NCI-H1930 (cell line): Measurements from ENCODE around the gene KRT32.
"Not testable (repeated sequence)": the region's sequence is repeated elsewhere in the genome, so short reads cannot be mapped to it uniquely, and the experiment has no call there.

ENCODE experiments used
- DNase-seq, 2 experiments: peaks; one replicate each; lab custom pipeline; 2025; lab: John Stamatoyannopoulos, UW

The KRT32 gene

DNA sequence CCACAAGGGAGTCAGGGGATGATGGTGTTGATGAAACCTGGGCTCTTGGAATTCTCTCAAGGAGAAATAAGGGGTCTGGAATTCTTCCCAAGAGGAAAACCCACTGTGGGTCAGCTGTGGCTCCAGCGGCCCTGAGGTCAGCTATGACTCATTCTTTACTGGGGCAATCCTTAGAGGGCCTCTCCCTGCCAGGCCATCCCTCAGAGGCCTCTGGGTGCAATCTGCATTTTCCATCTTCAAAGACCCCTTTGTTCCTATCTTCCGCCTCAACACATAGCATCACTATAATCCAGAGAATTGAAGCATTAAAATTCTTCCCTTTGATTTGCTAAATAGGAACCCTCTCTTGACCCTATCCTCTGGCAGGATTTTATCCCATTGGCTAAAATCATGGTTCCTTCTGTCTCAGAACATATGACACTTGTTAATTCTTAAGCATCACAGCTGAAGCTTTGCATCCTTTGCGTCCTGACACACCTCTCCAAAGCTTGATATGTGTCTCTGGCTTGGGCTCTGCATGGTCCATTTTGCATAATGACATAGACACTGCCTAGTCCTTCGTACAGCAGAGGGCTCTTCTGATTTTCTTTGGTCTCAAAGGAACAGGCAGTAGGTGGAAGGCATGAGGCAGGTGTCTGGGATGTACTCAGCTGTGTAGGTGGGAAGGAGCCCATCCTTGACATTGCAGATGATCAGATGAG, 38.4 kb downstream of the KRT32 start:
- no peak for DNase-seq

DNA sequence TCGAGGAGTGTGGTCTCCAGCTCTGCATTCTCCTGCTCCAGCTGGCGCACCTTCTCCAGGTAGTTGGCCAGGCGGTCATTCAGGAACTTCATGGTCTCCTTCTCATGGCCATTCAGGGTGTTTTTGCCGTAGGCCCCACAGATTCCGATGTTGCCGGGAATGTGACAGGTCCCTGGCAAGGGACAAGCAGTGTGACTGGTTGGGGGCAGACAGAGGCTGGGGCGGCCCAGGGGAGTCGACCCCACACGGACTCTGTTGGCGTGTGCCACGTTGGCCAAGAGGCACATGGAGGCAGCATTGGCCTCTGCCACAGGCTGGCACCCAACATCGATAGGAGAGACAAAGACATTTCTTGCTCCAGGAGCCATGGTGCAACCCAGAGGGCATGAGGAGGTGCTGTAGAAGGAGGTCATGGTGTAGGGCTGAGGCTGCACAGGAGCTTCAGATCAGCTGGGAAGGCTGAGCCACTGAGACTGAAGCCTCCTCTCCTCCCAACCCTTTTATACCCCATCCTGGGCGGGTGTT, 43.0 kb downstream of the KRT32 start, which contains the start of gene KRT37:
KRT37 (minus strand) TSS at position 475 of the 525 bp plus-strand sequence; CDS start at position 413, 62 bp downstream.
- DNase-seq, result no peak

DNA sequence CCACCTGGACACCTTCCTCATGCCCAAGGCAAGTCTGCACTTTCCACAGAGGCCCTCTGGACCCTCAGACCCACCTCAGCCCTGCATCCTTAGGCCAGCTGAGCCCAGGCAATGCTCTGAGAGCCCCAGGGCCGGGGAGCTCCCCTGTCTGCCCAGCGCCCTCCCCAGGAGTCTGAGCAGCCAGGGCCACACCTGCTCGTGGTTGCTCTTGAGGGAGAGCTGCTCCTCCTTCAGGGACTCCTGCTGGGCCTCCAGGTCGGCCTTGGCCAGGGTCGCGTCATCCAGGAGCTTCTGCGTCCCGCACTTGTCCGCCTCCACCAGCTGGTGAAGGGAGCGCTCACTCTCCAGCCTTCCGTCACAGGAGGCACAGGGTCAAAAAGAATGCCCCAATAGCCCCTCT, 44.6 kb downstream of the KRT32 start:
- DNase-seq, result not testable (repeated sequence)

DNA sequence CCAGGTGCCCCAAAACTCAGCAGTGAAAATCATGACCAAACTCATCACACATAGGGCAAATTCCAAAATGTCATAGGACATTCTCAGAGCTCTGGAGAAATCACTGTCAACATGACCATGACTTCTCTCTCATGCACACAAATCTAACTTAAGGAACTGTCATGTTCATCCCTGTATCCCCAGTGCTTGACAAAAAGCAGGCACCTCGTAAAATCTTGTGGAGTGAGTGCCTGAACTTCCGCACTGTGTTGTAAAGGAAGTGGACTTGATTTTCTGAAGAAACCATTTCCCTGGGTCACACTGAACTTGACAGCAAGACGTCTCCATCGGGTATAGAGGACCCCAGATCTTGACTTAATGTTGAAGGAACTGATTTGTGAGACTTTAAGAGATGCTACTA, 45.6 kb downstream of the KRT32 start:
- no peak for DNase-seq

DNA sequence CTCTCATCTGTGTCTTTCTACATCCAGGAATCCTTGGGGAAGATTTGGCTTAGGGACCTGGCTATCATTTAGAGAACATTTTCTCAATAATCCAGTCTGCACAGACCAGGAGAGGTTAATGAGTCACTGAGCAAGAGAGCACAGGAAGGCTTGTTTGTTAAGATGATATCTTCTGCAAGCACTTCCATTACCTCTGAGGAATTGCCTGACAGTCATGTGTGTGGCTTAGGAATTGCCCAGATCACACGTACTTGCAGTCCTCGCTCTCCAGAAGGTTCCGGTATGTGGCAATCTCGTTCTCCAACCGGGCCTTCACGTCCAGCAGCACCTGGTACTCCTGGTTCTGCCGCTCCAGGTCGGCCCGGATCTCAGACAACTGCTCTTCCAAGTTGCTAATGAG, 46.1 kb downstream of the KRT32 start:
- DNase-seq, result no peak

DNA sequence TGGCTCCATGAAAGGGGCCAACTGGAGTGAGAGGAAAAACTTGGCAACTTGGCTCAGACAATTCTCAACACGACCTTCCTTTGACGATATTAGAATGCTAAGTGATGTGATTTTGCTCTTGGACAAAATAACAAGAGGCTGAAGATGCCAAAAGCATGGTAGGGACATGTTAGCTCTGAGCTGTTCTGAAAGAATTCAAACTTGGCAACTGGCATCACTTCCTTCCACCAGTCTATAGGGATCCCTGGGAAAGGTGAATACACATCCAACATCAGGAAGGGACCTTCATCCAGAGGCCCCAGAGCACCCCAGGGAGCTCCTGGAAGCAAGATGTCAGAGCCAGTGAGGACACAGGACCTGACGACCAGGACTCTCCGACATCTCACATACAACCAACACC, 47.1 kb downstream of the KRT32 start:
- no peak for DNase-seq

DNA sequence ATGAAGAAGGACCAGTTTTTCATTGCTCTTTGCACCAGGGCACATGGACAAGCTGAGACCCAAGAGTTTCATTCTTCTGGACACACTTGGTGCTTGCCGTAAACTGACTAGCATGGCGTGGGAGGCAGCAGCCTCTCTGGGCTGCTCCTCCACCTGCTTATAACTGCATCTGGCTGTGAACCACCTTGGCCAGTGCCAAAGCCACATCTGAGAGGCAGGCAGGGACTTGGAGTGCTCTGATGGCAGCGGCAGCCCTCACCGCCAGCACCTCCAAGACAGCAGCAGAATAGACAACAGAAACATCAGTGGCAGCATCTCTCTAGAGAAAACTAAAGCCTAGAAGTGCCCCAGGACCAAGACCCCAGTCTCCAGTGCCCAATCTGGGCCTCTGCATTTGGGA, 47.5 kb downstream of the KRT32 start:
- no peak for DNase-seq

DNA sequence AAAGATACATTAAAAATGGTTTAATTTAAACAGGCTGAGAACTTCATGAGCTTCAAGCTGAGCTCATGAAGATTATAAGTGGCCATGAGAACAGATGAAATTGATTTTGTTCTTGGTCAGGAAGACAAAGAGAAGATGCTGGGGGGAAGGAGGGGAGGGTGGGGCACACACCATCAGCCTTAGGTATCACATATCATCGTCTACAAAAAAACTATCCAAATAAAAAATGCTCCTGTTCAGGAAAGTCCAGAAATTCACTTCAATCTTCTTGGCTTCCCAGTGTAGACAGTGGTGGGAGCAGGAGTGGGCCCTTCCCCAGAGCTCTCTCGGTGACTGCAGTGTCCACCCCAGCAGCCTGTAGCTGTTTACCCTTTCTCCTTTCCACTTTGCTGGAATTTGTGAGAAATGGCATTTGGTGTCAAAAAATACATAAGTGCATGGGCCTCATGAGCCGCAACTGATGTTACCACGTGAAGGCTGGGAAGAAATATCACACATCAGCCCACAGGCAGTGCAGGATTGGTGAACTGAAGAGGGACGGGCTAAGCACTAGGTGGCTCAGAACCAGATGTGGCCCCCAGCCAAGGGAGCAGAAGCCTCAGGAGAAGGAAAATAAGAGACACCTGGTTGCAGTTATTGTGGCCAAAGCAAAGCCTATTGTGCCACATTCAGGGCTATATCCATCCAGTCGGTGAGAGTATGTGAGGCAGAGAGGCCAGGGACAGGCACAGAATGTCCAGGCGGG, 48.9 kb downstream of the KRT32 start:
- DNase-seq, result no peak

DNA sequence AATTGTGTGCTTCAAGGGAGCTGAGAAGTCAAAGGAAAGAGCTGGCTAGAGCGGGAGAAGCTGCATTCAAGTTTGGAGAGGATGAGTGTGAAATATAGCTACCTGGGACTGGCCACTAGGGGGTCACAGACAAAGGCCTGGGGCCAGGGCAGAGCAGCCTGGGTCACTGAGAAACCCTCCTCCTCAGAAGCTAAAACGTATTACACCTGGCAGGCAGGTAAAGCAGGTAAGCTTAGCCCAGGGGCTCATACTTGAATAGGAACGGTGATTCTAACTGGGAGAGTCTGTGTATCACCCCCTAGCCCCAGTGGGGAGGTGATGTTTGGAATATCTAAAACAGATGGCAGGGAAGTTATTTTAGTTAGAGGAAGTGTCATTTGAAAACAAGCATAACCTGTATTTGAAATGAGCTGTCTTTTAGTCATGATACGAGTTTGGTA, 49.6 kb downstream of the KRT32 start:
- DNase-seq, result no peak

DNA sequence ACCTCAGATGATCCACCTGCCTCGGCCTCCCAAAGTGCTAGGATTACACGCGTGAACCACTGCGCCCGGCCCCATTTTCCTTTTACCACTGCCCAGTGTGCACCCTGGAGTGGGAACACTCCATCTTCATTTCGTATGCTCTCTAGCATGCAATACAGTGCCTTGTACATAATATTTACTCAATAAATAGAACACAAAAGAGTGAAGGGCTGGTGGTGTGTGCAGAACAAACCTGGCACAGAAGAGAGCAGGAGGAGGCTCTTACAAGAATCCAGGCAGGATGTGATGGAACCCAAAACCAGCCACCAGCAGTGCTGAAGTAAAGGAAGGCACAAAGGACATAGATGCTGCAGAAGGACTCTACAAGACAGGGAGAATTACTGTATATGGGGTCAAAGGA, 50.1 kb downstream of the KRT32 start:
- no peak for DNase-seq

DNA sequence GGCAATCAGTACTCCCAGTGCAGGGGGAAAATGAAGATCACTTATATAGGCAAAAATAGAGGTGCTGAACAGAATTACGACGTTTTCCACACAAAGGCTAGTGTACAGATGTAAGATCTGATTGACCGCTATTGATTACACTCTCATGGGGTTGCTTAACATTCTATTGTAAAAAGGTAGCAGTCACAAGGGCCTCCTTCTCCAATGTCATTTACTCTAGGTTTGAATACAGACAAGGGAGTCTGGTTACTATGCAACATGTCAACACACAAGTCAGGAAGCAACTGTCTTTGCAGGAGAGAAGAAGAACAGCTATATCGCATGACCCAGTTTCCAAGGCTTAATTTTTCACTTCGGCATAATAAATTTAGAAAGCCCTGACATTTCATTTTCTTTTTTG, 50.7 kb downstream of the KRT32 start:
- DNase-seq, result no peak

DNA sequence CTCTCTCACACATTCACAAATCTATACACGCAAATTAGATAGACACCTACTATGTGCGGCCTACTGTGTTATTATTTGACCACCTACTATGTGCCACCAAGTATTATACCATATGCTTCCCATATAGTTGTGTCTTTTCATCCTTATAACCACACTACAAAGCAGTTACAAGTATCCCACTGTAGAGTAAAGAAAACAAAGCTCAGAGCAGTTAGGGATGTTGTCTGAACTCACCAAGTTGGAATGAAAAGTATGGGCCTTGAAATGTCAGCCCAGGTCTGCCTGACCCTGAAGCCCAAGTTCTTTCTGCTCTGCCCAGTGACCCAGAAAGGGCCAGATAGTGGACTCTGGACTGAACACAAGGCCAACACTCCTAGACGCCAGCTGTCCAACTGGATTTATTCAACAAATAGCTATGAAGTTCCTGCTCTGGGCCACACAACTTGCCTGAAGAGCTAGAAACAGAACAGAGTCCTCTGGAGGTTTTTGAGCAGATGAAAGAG, 51.3 kb downstream of the KRT32 start:
- no peak for DNase-seq

DNA sequence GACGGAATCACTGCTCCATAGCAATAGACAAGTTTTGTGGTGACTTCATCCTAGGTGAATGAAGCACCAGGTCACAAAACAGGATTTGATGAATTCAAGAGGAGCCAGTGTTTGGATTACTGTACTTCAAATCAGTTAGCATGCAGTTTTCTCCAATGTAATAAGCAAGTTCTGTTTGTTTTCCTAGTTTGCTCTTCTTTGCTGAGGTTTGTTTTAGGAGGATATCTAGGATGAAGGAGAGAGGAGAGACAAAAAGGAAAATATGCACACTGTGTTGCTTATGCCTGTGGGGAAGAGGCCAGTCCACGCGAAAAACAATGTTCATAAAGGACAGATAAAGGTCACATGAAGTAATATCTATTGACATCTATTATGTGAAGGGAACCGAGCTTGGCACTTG, 51.8 kb downstream of the KRT32 start:
- no peak for DNase-seq

DNA sequence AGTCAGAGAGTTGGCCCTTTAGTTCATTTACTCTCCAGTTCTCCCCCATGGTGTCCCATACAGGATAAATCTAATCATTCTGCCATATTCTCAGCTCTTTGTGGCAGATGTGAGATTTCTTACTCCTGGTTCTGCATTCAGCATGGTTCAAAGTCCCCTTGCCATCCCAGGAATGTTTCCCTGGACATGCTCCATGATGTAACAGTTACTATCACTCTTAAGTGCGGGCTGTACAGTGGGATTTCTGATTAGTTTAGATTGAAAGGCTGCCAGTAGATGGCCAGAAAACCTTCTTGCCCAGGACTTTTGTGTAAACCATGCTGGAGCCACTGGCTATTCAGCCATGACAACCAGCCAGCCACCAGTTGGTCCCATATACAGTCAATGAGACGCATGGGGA, 53.2 kb downstream of the KRT32 start:
- no peak for DNase-seq

DNA sequence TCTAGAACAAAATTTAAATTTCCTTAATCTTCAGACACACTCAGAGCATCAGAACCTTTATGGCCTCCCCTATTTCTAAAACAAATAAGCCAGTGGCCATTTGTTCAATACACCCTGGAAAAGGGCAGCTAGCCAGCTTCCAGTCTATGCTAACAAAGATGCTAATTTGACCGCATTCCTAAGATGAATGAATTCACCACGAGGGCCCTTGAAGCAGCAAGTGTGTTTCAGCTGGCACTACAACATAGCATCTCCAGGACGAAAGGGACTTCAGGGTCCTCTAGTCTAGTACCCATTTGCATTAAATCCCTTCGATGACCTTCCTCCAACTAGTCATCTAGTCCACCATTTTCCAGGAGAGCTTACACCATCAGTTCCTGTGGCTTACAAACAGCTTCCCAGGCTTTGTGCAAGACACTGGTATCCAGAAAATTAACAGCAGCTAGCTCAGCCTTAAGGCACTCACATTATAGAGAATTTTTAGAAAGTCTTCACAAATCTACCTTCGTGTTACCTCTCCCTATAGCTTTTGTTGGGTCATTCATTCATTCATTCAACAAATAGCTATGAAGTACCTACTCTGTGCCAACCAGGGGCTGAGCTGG, 53.7 kb downstream of the KRT32 start:
- DNase-seq, result no peak

DNA sequence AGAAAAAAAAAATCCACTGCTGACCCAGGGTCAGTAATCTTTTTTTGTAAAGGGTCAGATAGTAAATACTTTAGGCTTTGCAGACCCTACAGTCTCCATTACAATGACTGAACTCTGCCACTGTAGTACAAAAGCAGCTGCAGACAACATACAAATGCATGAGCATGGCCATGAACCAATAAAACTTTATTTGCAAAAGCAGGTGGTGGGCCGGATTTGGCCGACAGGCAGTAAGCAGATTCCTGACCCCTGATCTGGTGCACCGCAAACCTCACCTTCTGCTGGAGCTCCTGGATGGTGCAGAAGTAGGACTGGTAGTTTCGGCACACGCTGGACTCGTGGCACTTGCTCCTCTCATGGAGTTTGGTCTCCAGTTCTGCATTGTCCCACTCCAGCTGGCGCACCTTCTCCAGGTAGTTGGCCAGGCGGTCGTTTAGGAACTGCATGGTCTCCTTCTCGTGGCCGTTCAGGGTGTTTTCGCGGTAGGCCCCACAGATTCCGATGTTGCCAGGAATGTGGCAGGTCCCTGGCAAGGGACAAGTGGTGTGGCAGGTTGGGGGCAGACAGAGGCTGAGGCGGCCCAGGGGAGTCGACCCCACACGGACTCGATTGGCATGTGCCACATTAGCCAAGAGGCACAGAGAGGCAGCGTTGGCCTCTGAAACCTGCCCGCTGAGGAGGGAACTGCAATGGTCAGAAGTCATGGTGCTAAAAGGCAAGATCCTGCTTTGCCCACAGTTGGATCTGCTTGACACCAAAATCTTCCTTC, 55.9 kb downstream of the KRT32 start:
- no peak for DNase-seq
